Head of caudate nucleus (tissue), 42 donors: ENCODE results near the gene PRKCE.

Source experiments
- DNase-seq, 42 donors: peaks; one replicate each; pipeline versions ENCODE4 v3.0.0 to v3.0.0-alpha.2; 2020 to 2021; ENCODE audit warnings: mixed read lengths in 7 of 42
- intact Hi-C: fragments of 100-400 bp; cut with DNase I; formaldehyde crosslinking; loops from one replicate; pipeline ENCODE4 v1.15.0; 2022

Gene PRKCE

DNA sequence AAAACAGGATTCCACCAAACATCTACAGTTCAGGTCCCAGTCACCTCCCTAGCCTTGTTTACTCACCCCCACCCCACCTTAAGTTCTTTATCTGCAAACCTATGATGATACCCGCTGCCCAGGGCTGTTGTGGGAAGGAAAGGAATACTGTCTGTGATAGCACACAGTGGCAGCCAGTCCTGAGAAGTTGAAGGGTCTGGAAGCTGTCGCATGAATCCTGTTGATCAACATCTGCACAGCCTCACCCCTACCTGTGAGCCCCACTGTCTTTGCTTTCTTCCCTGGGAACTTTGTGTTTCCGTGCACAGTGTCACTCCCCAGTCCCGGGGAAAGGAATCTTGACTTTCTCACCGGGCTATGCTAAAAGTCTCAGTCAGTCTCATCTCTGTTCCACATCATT lies 485.0 kb downstream of the PRKCE start:
- DNase-seq: no peak
- intact Hi-C loops: no loop called here

GRCh38 chr2:46136953-46137352 lies 485.5 kb downstream of the PRKCE start:
- intact Hi-C loops: no loop called here
- no peak for DNase-seq

DNA sequence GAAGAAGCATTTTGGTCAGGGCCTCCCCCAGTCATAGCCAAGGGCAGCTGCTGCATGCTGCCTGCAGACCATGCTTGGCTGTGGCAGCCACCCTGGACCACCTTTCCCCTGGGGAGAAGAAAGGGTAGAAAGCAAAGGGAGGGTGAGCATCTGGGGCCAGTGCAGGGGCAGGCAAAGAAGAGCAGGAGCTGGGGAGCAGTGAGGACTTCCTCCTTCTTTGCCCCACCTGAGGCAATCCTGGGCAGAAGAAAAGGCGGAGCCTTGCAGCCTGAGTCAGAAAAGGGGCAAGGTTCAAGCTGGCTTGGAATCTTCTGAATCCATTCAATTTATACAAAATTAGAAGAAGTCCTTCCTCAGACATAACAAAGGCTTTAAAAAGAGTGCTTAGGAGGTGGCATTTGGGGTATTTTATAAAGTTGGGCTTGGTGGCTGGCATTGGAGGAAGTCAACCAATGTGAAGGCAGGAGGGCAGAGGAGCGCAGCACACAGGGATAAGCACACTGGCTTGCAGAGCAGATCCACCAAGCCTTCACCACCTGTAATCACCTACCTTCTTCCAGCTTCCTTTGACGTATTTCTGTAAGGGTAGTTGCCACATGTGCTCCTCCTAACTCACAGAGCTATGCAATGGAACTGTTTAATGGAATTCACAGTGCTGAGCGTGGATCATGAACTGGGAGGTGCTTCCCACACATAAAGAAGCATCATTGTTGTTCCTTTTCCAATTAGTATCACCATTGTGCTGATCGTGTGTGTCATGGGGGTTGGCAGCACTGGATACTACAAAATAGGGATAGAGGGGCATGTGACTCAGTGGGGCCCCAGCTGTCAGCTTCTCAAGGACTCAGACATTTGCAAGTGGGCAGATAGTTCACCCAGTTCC lies 491.3 kb downstream of the PRKCE start:
- intact Hi-C loops: no loop called here
- peak in 7 of 42 donors; percentile 7 to 49 (median 16) for DNase-seq

GRCh38 chr2:46143429-46144132 lies 492.1 kb downstream of the PRKCE start:
- intact Hi-C loops: no loop called here
- DNase-seq: peak in 1 of 42 donors; percentile 26

GRCh38 chr2:46144133-46144800 lies 492.8 kb downstream of the PRKCE start:
- intact Hi-C loops: no loop called here
- peak in 1 of 42 donors; percentile 6 for DNase-seq

GRCh38 chr2:46145017-46145416 lies 493.5 kb downstream of the PRKCE start:
- intact Hi-C loops: no loop called here
- DNase-seq: peak in 1 of 42 donors; percentile 15

GRCh38 chr2:46145840-46146239 lies 494.4 kb downstream of the PRKCE start:
- DNase-seq: no peak
- intact Hi-C loops: no loop called here

GRCh38 chr2:46146866-46147502 lies 495.5 kb downstream of the PRKCE start:
- DNase-seq: no peak
- intact Hi-C loops: no loop called here

DNA sequence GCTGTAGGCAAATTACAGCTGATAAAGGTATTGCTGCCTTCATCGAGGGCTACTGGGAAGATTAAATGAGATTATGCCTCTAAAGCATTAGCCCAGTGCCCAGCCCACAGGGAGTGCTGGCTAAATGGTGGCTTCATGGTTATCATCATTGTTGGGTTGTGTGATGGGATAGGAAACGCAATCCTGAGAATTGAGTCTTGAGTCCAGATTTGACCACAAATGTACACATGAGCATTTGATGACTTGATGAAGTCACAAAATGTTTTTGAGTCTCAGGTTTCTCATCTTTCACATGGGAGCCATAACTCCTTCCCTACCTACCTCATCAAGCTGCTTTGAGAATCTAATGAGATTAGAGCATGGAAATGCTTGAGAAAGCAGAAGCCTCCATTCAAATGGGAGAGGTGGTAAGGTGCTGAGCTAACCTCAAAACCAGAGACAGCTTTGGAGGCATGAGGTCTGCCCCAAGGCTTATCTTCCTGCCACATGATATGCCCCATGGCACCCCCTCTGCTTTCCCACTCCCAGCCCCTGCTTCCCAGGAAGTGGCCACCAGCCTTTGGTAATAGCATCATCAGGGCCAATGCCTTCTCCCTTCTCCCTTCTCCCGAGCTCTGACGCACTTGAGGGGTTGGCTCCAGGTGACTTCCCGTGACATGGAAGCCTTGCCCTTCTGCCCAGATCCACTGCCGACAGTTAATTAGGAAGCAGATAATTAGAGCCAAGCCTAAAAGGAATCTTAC lies 496.3 kb downstream of the PRKCE start:
- peak in 1 of 42 donors; percentile 29 for DNase-seq
- intact Hi-C loops: no loop called here

DNA sequence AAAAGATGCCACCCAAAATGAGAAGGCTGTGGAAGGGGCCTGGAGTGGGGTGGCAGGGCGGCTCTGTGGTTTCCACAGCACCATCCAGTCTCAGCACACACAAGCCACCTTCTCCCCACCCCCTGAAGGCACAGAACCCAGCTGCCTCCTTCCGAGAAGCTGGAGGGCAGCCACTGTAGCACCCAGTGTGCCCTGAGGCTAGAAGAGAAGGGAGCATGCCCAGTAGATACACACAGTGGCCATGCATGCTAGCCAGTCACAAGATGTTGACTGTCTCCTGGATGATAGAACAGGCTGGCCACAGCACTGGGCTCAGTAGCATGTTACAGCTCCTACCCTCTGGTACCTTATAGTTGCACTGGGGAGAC lies 496.9 kb downstream of the PRKCE start:
- intact Hi-C loops: no loop called here

GRCh38 chr2:46150445-46150955 lies 499.0 kb downstream of the PRKCE start:
- DNase-seq: no peak
- intact Hi-C loops: no loop called here

More for the DNA sequence above, 496.9 kb downstream of the PRKCE start:
- no peak for DNase-seq

GRCh38 chr2:46151577-46151976 lies 500.1 kb downstream of the PRKCE start:
- intact Hi-C loops: no loop called here
- DNase-seq: no peak

DNA sequence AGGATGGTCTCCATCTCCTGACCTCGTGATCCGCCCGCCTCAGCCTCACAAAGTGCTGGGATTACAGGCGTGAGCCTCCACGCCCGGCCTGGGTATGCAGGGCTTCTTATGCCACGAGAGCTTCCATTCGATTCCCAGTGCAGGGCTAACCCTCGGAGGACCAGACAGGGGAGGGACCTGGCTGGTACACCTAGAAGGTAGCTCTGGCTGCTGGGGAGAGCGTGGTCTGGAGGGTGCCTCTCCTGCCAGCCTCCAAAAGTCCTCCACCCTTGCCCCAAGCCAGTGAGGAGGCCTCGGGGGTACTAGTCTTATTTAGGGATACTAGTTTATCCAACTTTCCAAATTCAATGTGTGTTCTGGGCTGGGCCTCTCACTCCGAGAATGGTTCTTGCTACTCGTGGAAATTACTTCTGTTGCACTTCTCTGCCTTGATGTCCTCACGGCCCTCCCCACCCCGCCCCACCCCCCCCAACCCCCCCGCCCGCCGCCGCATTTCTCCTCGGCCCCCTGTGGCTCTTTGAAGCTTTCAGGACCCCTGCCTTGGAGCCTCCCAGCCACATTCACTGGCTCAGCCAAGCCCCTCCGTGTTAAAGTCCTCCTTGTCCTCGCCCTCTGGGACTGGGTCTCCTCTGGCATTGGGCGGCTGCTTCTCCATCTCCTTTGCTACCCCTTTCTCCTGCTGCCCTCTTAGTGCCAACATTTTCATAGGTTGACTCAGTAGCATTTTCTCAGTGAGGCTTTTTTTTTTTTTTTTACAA lies 502.7 kb downstream of the PRKCE start:
- DNase-seq: peak in 1 of 42 donors; percentile 23
- intact Hi-C loops: no loop called here

- intact Hi-C loops: no loop called here
- peak in 8 of 42 donors; percentile 1 to 54 (median 24) for DNase-seq
Measured at GRCh38 chr2:46157072-46157965, 505.8 kb downstream of the PRKCE start.

- DNase-seq: no peak
- intact Hi-C loops: no loop called here
Measured at GRCh38 chr2:46157966-46158310, 506.5 kb downstream of the PRKCE start.

DNA sequence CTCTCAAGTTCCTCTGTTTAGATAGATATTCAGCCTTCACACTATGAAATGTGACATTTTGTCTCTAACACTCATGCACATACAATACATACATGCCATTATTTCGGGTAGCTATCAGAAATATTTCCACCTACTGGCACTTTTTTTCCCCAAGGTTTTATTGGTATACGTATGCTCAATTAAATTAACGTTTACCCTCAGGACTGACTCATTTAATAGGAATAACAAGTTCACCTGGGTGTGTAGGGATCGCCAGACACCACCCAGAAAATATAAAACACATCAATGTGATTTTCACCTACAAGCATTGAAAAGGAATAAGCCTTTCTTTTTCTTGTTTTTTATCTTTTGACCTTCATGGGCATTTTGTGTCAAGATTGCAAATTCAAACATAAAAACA lies 507.2 kb downstream of the PRKCE start:
- intact Hi-C loops: no loop called here
- no peak for DNase-seq

DNA sequence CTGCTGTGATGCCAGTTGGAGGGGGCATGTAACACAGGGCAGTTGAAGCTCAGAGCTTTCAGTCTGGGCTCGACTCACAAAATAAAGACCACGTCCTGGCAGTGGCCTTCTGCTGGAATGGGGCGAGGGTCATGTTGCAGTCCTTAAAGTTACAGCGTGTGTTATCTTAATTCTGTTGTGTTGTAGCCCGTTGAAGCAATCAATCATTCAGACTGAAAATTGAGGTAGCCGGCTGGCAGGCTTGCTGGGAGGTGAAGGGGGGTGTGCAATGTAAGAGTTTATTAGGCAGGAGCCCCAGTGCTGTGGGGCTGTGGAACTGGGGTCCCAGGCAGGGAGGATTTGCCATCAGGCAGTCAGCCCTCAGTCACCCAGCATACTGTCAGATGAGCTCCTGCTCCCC lies 508.9 kb downstream of the PRKCE start:
- intact Hi-C loops: no loop called here
- DNase-seq: peak in 1 of 42 donors; percentile 25
